ENCODE results near the gene CALHM3.

CALHM3 gene

GRCh38 chr10:103451091-103451813 lies 27.8 kb downstream of the CALHM3 start:
- no peak for DNase-seq (ENCODE audit: low read depth in 2 of 2, low spot score in 1 of 2)

DNA sequence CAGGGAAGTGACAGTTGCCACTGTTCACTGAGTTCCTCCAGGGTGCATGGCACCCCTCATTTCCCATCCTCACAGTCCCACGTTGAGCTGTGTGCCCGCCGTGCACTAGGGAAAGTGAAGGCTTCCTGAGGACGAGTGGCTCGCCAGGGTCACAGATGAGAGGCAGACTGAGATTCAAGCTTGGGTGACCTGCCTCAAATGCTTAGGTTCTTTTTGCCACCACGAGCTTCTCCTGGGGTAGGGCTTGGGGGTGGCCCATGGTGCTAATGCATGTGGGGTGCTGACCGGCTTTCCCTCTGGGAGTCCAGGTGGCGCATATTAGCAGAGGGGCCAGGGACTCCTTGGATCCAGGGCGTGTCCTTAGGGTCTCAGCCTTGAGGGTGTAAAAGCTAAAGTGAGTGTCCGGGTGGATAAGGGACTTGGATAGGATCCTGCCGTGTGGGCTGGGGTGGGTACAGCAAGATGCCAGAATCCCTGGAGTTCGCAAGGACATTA lies 28.8 kb downstream of the CALHM3 start:
- DNase-seq (ENCODE audit: low read depth in 2 of 2, low spot score in 1 of 2) = no peak

- DNase-seq (ENCODE audit: low read depth in 2 of 2, low spot score in 1 of 2) = no peak
These were observed 29.6 kb downstream of the CALHM3 start for GRCh38 chr10:103449208-103450144.

- DNase-seq (ENCODE audit: low read depth in 2 of 2, low spot score in 1 of 2) = no peak
These were observed 30.3 kb downstream of the CALHM3 start for GRCh38 chr10:103448746-103449145.

- DNase-seq (ENCODE audit: low read depth in 2 of 2, low spot score in 1 of 2) = no peak
These were observed 31.9 kb downstream of the CALHM3 start for GRCh38 chr10:103447187-103447586.

- DNase-seq (ENCODE audit: low read depth in 2 of 2, low spot score in 1 of 2) = no peak
These were observed 33.1 kb downstream of the CALHM3 start for GRCh38 chr10:103445767-103446567.

- DNase-seq (ENCODE audit: low read depth in 2 of 2, low spot score in 1 of 2) = no peak
These were observed 33.7 kb downstream of the CALHM3 start for GRCh38 chr10:103445366-103445765.

DNA sequence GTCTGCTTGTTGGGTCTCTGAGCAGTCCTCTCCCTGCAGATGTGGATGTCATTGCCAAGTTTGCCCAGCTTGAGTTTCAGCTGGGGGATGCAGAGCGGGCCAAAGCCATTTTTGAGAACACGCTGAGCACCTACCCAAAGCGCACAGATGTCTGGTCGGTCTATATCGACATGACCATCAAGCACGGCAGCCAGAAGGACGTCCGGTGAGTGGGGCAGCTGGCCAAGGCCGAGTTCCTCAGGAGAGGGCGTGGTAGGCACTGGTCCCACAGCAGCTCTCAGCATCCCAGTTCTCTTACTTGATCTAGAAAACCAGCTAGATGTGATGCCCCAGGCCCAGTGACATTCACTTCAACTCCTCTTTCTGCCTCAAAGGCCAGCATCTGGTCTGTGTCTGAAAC lies 34.6 kb downstream of the CALHM3 start:
- DNase-seq (ENCODE audit: low read depth in 2 of 2, low spot score in 1 of 2) = no peak

DNA sequence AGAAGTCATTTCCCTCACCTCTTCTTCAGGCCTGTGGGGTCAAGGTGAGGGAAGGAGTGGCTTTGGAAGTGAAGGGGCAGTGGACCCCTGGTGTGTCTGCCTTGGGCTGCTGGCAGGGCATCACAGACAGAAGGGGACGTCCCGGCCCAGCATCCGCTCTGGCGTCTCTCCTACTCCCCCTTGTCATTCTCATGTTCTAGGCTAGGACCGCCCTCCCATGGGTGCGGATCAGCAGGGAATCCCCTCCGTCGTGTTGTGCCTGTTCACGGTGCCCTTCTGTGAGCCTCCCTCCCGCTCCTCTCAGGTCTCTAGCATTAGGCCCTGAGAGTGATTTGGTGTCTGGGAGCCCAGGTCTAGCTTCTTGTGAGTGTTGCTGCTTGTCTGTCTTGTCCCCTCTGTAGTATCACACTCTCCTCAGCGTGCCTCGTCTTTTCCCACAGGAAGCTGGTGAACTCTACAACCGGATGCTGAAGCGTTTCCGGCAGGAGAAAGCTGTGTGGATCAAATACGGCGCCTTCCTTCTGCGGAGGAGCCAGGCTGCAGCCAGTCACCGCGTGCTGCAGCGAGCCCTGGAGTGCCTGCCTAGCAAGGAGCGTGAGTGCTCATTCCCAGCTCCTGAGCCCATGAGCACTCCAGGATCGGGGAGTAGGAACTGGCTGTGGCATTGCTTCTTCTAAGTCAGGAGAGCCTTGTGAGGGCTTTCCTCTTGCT lies 35.4 kb downstream of the CALHM3 start:
- DNase-seq (ENCODE audit: low read depth in 2 of 2, low spot score in 1 of 2) = no peak

- no peak for DNase-seq (ENCODE audit: low read depth in 2 of 2, low spot score in 1 of 2)
These were observed 37.0 kb downstream of the CALHM3 start for GRCh38 chr10:103442031-103442461.

GRCh38 chr10:103441611-103442010 lies 37.4 kb downstream of the CALHM3 start:
- no peak for DNase-seq (ENCODE audit: low read depth in 2 of 2, low spot score in 1 of 2)

GRCh38 chr10:103441206-103441605 lies 37.8 kb downstream of the CALHM3 start:
- no peak for DNase-seq (ENCODE audit: low read depth in 2 of 2, low spot score in 1 of 2)

DNA sequence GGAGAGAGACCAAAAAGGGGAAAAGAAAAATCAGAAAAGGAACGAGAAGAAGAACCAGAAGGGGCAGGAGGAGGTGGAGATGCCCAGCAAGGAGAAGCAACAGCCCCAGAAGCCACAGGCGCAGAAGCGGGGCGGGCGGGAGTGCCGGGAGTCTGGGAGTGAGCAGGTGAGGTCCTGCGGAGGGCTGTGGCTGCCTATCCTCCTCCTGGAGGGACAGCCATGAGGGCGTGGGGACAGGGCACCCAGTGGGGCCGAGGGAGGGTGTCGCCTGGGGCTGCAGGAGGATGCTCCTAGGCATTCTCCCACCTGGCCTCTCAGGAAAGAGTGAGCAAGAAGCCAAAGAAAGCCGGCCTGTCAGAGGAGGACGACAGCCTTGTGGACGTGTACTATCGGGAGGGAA lies 38.6 kb downstream of the CALHM3 start:
- no peak for DNase-seq (ENCODE audit: low read depth in 2 of 2, low spot score in 1 of 2)

- DNase-seq (ENCODE audit: low read depth in 2 of 2, low spot score in 1 of 2) = no peak
These were observed 39.3 kb downstream of the CALHM3 start for GRCh38 chr10:103439776-103440175.

GRCh38 chr10:103433858-103434257 lies 45.2 kb downstream of the CALHM3 start:
- no peak for DNase-seq (ENCODE audit: low read depth in 2 of 2, low spot score in 1 of 2)

DNA sequence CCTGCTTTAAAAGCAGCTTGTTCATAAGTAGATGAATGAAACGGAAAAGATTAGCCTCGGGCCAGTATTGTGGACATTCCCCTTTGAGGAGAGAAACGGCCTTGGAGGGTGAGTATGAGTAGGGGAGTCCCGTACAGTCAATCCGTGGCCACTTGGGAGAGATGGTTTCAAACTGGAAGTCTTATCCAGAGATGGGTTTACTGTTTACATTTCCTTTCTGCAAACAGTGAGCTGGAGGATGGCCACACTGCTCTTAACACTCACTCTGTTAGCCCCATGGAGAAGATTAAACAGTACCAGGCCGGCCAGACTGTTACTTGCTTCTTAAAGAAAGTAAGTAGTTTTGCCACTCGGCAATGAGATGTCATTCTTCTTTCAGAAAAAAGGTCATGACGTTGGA lies 47.1 kb downstream of the CALHM3 start:
- DNase-seq (ENCODE audit: low read depth in 2 of 2, low spot score in 1 of 2) = no peak

GRCh38 chr10:103429647-103430046 lies 49.4 kb downstream of the CALHM3 start:
- no peak for DNase-seq (ENCODE audit: low read depth in 2 of 2, low spot score in 1 of 2)

- DNase-seq (ENCODE audit: low read depth in 2 of 2, low spot score in 1 of 2) = no peak
These were observed 49.9 kb downstream of the CALHM3 start for GRCh38 chr10:103428989-103429643.

DNA sequence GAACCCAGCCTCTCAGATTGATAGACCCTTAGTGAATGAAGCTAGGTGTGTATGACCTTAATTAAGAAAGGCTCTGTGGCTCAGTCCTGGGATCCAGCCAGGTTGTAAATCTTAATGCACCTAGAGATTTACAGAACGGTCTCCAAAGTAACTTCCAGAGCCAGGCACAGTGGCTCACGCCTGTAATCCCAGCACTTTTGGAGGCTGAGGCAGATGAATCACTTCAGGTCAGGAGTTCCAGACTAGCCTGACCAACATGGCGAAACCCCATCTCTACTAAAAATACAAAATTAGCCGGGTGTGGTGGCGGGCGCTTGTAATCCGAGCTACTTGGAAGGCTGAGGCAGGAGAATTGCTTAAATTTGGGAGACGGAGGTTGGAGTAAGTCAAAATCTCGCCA lies 51.2 kb downstream of the CALHM3 start:
- no peak for DNase-seq (ENCODE audit: low read depth in 2 of 2, low spot score in 1 of 2)

DNA sequence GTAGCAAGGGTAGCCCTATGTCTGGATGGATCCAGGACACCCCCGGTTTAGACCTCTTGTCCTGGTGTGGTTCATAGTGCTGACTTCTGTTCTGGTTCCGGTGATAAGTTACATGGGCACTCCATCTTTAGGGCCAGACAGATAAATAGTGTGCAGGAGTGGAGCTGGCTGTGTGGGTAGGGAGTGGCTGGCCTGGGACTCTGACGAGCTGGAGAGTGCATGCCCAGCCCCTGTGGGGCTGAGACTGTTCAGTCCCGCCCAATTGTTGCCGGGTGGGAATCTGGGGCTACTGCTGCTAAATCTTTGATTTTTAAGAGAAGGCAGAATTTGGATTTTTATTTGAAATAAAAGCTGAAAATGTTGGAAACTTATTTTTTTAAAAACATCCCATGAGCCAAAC lies 55.3 kb downstream of the CALHM3 start:
- no peak for DNase-seq (ENCODE audit: low read depth in 2 of 2, low spot score in 1 of 2)
